Transverse colon (tissue), 4 donors: ENCODE data around the gene TMEM132C. TPM values are rescaled to one million over a fixed set of nuclear protein-coding genes. Genes with fewer than 3 reads are reported as not detected.

Experiments used
- DNase-seq: peaks from one replicate; pipeline ENCODE4 v3.0.0-alpha.2; 2019
- H3K27ac ChIP-seq, 4 donors: fragments of 200-600 bp; sonication (generic); 2 replicates each; pipeline ENCODE4 v1.5.1; 2016 to 2018; ENCODE audit warnings: inconsistent platforms in 4 of 4
- H3K27me3 ChIP-seq: fragments of 200-600 bp; sonication (generic); 2 replicates; pipeline ENCODE4 v1.5.1; 2017; ENCODE audit warnings: inconsistent platforms
- H3K36me3 ChIP-seq, 4 donors: fragments of 200-600 bp; sonication (generic); 2 replicates each; pipeline ENCODE4 v1.5.1; 2017 to 2019; ENCODE audit warnings: inconsistent platforms in 4 of 4
- H3K4me1 ChIP-seq, 4 donors: fragments of 200-600 bp; sonication (generic); 2 replicates each; pipeline ENCODE4 v1.5.1; 2017 to 2020; ENCODE audit warnings: inconsistent platforms in 4 of 4
- H3K4me3 ChIP-seq, 4 donors: fragments of 200-600 bp; sonication (generic); 1 replicate in 1 of 4; 2 replicates in 3 of 4; pipeline versions ENCODE4 v1.5.1 to v1.6.1; 2017 to 2019; ENCODE audit warnings: inconsistent platforms in 4 of 4
- H3K9me3 ChIP-seq, 2 donors: fragments of 200-600 bp; sonication (generic); 2 replicates each; pipeline ENCODE4 v1.5.1; 2017 to 2019; ENCODE audit warnings: inconsistent platforms in 2 of 2
- EP300 ChIP-seq: sonication (generic); formaldehyde crosslinking; IDR thresholded peaks from one replicate; pipeline ENCODE4 v1.6.1; 2017; ENCODE audit warnings: antibody characterized with exemption, low read depth
- POLR2A ChIP-seq: fragments of 450-650 bp; IDR thresholded peaks from one replicate; pipeline ENCODE4 v1.6.1; 2016; ENCODE audit warnings: antibody characterized with exemption, mild to moderate bottlenecking, moderate library complexity
- POLR2AphosphoS5 ChIP-seq, 3 donors: sonication (generic); formaldehyde crosslinking; IDR thresholded peaks; one replicate each; pipeline ENCODE4 v1.6.1; 2016; ENCODE audit warnings: antibody characterized with exemption in 3 of 3
- WGBS, 2 donors: methylation state at CpG; one replicate each; pipeline ENCODE4 v1.1.5; 2018; ENCODE audit warnings: low coverage in 1 of 2; 5-methylcytosine and 5-hydroxymethylcytosine counted together
- in situ Hi-C, 4 donors: fragments of 200-750 bp; cut with MboI; loops; one replicate each; pipeline versions ENCODE4 v1.15.0 to v1.15.1; 2017; ENCODE audit warnings: low sequenced_read_pairs in 3 of 4, low pct_ligation_motif_present in 1 of 4, low pct_unique_long_range_greater_than_20kb in 1 of 4
- intact Hi-C: fragments of 100-400 bp; cut with DNase I; formaldehyde crosslinking; loops from one replicate; pipeline ENCODE4 v1.15.1; 2023; ENCODE audit warnings: low total_unique reads
- total RNA-seq, 4 donors: library from RNA; depleted of rRNA; stranded (reverse); fragments of >200 nt; gene quantifications; one replicate each; pipeline ENCODE4 v1.1.0, GENCODE V29; 2016
- TF ChIP-seq, protein P1 (sequence below), 5 experiments: fragments of 200-600 bp in 3 of 5; fragments of 450-650 bp in 2 of 5; sonication (generic) in 3 of 5; IDR thresholded peaks; 1 replicate in 2 of 5; 2 replicates in 3 of 5; pipeline ENCODE4 v1.5.1; 2016 to 2017; ENCODE audit warnings: antibody characterized with exemption in 5 of 5, inconsistent platforms in 3 of 5, mild to moderate bottlenecking in 2 of 5, moderate library complexity in 1 of 5

Gene TMEM132C
- total RNA-seq, 4 donors from 2014 or later = 0.20 to 1.6 (median 0.58) TPM

GRCh38 chr12:128518644-128519043 is 251.7 kb downstream of the TMEM132C start:
- no peaks in the 10 kb centered on the region for H3K4me1 ChIP-seq
- intact Hi-C loops (no loop called here), in situ Hi-C loops (no loop called here)
- DNase-seq = no peak
- H3K9me3 ChIP-seq = no peaks in the 10 kb centered on the region
- 38 to 46% methylated on average over 4 of the region's 4 CpGs for WGBS, 2 donors
- H3K4me3 ChIP-seq = no peak overlapping the region
- H3K27ac ChIP-seq = no peak overlapping the region
- H3K27me3 ChIP-seq = no peaks in the 10 kb centered on the region
- no peak for TF ChIP-seq EP300
- no peak for TF ChIP-seq POLR2A
- TF ChIP-seq POLR2AphosphoS5 (IDR thresholded peaks at IDR 0.05) = no peak
- TF ChIP-seq, protein P1, sequence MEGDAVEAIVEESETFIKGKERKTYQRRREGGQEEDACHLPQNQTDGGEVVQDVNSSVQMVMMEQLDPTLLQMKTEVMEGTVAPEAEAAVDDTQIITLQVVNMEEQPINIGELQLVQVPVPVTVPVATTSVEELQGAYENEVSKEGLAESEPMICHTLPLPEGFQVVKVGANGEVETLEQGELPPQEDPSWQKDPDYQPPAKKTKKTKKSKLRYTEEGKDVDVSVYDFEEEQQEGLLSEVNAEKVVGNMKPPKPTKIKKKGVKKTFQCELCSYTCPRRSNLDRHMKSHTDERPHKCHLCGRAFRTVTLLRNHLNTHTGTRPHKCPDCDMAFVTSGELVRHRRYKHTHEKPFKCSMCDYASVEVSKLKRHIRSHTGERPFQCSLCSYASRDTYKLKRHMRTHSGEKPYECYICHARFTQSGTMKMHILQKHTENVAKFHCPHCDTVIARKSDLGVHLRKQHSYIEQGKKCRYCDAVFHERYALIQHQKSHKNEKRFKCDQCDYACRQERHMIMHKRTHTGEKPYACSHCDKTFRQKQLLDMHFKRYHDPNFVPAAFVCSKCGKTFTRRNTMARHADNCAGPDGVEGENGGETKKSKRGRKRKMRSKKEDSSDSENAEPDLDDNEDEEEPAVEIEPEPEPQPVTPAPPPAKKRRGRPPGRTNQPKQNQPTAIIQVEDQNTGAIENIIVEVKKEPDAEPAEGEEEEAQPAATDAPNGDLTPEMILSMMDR (IDR thresholded peaks at IDR 0.05) = no peak
- H3K36me3 ChIP-seq = no peaks in the 10 kb centered on the region

GRCh38 chr12:128519426-128519825 is 252.5 kb downstream of the TMEM132C start:
- Histone ChIP-seq H3K4me3 (no peak overlapping the region), H3K27me3 (no peaks in the 10 kb centered on the region), H3K4me1 (no peaks in the 10 kb centered on the region), H3K27ac (no peak overlapping the region), H3K9me3 (no peaks in the 10 kb centered on the region), H3K36me3 (no peaks in the 10 kb centered on the region)
- 16 to 34% methylated on average over 2 to 3 of the region's 3 CpGs for WGBS, 2 donors
- intact Hi-C loops (no loop called here), in situ Hi-C loops (no loop called here)
- no peak for DNase-seq
- TF ChIP-seq, protein P1 (IDR thresholded peaks at IDR 0.05) = no peak
- TF ChIP-seq POLR2A = no peak
- no peak for TF ChIP-seq POLR2AphosphoS5 (IDR thresholded peaks at IDR 0.05)
- TF ChIP-seq EP300 = no peak

DNA sequence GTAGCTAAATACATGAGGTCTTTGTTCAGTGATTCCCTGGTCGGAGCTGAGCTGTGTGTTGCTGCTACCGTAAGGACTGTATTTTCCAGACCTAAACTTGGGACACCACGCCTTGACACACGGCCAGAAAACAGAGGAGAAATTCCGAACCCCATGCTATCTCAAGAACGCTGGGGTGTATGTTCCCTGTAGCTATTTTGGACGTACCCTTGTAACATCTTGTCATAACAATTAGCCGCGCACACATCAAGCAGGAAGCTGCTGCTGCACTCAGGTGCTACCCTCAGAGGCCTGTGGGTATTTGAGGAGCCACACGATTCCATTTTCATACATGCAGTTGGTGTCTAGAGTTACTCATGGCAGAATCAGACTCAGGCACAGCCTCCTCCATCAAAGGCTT is 255.0 kb downstream of the TMEM132C start:
- WGBS, 2 donors = 83 to 89% methylated on average over 5 to 10 of the region's 10 CpGs
- no peak for DNase-seq
- H3K4me1 ChIP-seq = no peaks in the 10 kb centered on the region
- intact Hi-C loops (no loop called here), in situ Hi-C loops (no loop called here)
- TF ChIP-seq EP300 = no peak
- no peak for TF ChIP-seq POLR2AphosphoS5 (IDR thresholded peaks at IDR 0.05)
- no peak for TF ChIP-seq POLR2A
- TF ChIP-seq, protein P1 (IDR thresholded peaks at IDR 0.05) = no peak
- no peaks in the 10 kb centered on the region for H3K27me3 ChIP-seq
- no peak overlapping the region for H3K27ac ChIP-seq
- H3K36me3 ChIP-seq = no peaks in the 10 kb centered on the region
- no peak overlapping the region for H3K4me3 ChIP-seq
- no peaks in the 10 kb centered on the region for H3K9me3 ChIP-seq

DNA sequence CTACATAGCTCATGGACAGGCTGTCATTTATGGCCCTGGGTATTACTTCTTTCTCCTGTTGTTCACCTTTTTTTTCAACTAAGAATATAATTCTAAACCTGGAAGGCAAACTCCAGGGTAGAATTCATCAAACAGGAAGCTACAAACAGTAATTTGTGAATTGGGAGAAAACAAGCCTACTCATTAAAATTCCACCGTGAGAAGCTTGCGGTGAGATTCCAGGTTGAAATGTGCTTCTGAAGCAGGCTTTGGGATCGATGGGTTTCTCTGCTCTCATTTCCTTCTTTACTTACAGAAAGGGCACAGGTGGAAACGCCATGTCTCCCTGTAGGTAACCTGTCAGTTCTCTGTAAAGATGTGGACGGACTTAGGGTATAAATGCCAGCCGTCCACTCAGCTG is 257.5 kb downstream of the TMEM132C start:
- in situ Hi-C loops (no loop called here), intact Hi-C loops (no loop called here)
- Histone ChIP-seq H3K9me3 (no peaks in the 10 kb centered on the region), H3K4me3 (no peak overlapping the region), H3K27me3 (no peaks in the 10 kb centered on the region), H3K27ac (no peak overlapping the region), H3K4me1 (no peaks in the 10 kb centered on the region), H3K36me3 (no peaks in the 10 kb centered on the region)
- DNase-seq = no peak
- WGBS, 2 donors = 79 to 80% methylated on average over 2 to 6 of the region's 6 CpGs
- TF ChIP-seq POLR2A = no peak
- TF ChIP-seq, protein P1 (IDR thresholded peaks at IDR 0.05) = no peak
- no peak for TF ChIP-seq EP300
- TF ChIP-seq POLR2AphosphoS5 (IDR thresholded peaks at IDR 0.05) = no peak
